ENCODE data around the gene PLEKHO2. TPM values are rescaled to one million over a fixed set of nuclear protein-coding genes. Genes with fewer than 3 reads are reported as not detected.

Gene PLEKHO2
- total RNA-seq, 6 donors from 2014 or later, result 21.9 to 83.0 (median 51.3) TPM

GRCh38 chr15:64907991-64908390 is 66.3 kb downstream of the PLEKHO2 start:
- peaks cover 13 to 29% (median 21%) of the 10 kb centered on the region in 4 donors for H3K4me1 ChIP-seq
- no peak for DNase-seq
- no peaks in the 10 kb centered on the region for H3K9me3 ChIP-seq
- TF ChIP-seq POLR2AphosphoS5 (IDR thresholded peaks at IDR 0.05) (no peak), POLR2A (IDR thresholded peaks at IDR 0.05) (no peak), CTCF (IDR thresholded peaks at IDR 0.05) (no peak), EP300 (IDR thresholded peaks at IDR 0.05) (no peak)
- no peaks in the 10 kb centered on the region for H3K36me3 ChIP-seq
- no peak overlapping the region for H3K4me3 ChIP-seq
- H3K27me3 ChIP-seq, result no peaks in the 10 kb centered on the region
- H3K27ac ChIP-seq, result no peak overlapping the region
- no peak for ATAC-seq (ENCODE audit: low FRiP score in 2 of 2)
- WGBS, 2 donors, result 38 to 39% methylated on average over 1 of the region's 1 CpG

DNA sequence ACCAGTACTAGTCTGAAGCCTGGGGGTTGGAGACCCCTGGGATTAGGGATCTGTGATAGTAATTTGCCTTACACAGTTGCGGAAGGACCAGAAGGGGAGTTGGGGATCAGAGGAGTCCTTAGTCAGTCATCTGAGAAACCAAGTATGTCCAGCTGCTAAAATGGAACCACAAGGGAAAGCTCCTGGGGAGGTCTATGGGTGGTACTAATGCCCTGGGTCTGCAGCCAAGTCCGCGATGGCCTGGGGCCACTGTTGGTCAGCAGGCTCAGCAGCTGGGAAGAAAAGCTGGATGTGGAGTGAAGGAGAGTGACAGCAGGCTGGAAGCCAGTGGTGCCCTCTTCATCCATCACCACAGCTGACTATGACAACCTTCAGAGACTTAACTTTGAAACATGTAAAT is 67.8 kb downstream of the PLEKHO2 start:
- WGBS, 2 donors, result 82 to 96% methylated on average over 3 of the region's 3 CpGs

DNA sequence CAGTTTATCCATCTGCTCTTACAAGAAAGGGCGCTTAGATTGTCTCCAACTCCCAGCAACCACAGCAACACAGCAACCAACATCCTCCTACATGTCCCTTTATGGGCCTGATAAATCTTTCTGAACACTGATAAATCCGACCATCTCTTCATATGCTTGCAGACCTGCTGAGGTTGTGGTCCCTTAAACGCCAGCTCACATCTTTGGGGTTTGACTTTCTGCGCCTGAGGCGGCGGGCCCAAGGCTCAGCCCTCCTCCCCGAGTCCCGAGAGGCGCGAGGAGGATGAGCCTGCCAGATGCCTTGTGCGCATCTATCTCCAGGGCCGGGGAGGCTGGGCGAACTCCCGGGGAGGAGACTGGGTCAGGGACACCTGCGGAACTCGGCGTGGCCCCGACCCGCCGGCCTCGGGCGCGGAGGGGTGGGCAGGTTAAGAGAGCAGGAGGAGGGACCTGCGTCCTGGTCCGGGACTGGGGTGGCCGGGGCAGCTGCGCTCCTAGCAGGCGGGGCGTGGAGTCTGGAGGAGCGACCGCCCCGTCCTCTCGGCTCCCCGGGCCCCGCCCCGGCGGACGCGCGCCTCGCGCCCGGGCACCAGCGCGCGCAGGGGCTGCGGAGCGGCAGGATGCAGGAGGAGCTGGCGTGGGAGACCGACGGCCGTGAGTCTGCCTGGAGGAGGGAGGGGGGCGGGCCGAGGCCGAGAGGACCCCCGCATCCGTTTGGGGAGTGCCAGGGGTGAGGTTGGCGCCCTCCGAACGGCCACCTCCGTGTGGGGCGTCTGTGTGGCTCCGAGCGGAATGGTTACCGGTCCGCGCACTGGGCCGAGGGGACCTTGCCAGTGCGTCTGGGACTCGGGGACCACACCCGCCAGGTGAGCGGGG is 69.8 kb downstream of the PLEKHO2 start, which contains the start of gene ANKDD1A:
TSS of gene ANKDD1A (plus strand) at position 592 of the 876 bp plus-strand sequence. CDS start at position 621, 29 bp downstream.
- peak; percentile 62 to 94 for DNase-seq
- Histone ChIP-seq H3K4me3 (peak within 1 kb of the TSS; percentile 33 to 59 (median 54)), H3K27me3 (no peaks in the 10 kb centered on the region), H3K27ac (peak within 1 kb of the TSS in 1 of 4 donors; percentile 49), H3K36me3 (no peaks in the 10 kb centered on the region), H3K4me1 (peaks cover 7 to 17% (median 12%) of the 10 kb centered on the region in 4 donors), H3K9me3 (no peaks in the 10 kb centered on the region)
- 15 to 16% methylated on average over 6 to 20 of the region's 72 CpGs for WGBS, 2 donors
- no peak for TF ChIP-seq CTCF (IDR thresholded peaks at IDR 0.05)
- TF ChIP-seq POLR2AphosphoS5 (IDR thresholded peaks at IDR 0.05), result no peak
- no peak for TF ChIP-seq EP300 (IDR thresholded peaks at IDR 0.05)
- no peak for TF ChIP-seq POLR2A (IDR thresholded peaks at IDR 0.05)
- peak; percentile 68 to 92 for ATAC-seq (ENCODE audit: low FRiP score in 2 of 2)

More for the DNA sequence above, 67.8 kb downstream of the PLEKHO2 start:
- Histone ChIP-seq H3K4me3 (no peak overlapping the region), H3K27ac (no peak overlapping the region), H3K27me3 (no peaks in the 10 kb centered on the region), H3K36me3 (no peaks in the 10 kb centered on the region), H3K4me1 (peaks cover 11 to 29% (median 21%) of the 10 kb centered on the region in 4 donors), H3K9me3 (no peaks in the 10 kb centered on the region)
- TF ChIP-seq POLR2AphosphoS5 (IDR thresholded peaks at IDR 0.05) (no peak), POLR2A (IDR thresholded peaks at IDR 0.05) (no peak), EP300 (IDR thresholded peaks at IDR 0.05) (no peak), CTCF (IDR thresholded peaks at IDR 0.05) (no peak)
- ATAC-seq (ENCODE audit: low FRiP score in 2 of 2), result no peak
- DNase-seq, result no peak

- no peak for ATAC-seq (ENCODE audit: low FRiP score in 2 of 2)
Observed at GRCh38 chr15:64912379-64913325, 70.9 kb downstream of the PLEKHO2 start.

More at GRCh38 chr15:64912379-64913325, 70.9 kb downstream of the PLEKHO2 start:
- no peak for DNase-seq
- Histone ChIP-seq H3K27me3 (no peaks in the 10 kb centered on the region), H3K27ac (no peak overlapping the region), H3K4me1 (peaks cover 7 to 17% (median 12%) of the 10 kb centered on the region in 4 donors), H3K36me3 (no peaks in the 10 kb centered on the region), H3K9me3 (no peaks in the 10 kb centered on the region), H3K4me3 (peak overlapping the region in 3 of 4 donors; percentile 49 to 59 (median 58))
- TF ChIP-seq POLR2AphosphoS5 (IDR thresholded peaks at IDR 0.05) (no peak), CTCF (IDR thresholded peaks at IDR 0.05) (no peak), EP300 (IDR thresholded peaks at IDR 0.05) (no peak), POLR2A (IDR thresholded peaks at IDR 0.05) (no peak)
- 94% methylated on average over 9 to 15 of the region's 15 CpGs for WGBS, 2 donors
